ENCODE results near the gene GFOD2. TPM values are rescaled to one million over a fixed set of nuclear protein-coding genes. Genes with fewer than 3 reads are reported as not detected.

The GFOD2 gene
- total and polyA plus RNA-seq, 2 of the 8 experiments (the other 6 are each of a cell fraction or from before 2014, with no cell fraction given) = 21.4 to 33.2 TPM

- TF ChIP-seq TCF12 (IDR thresholded peaks at IDR 0.05; ENCODE audit: low read depth, low read length) = 0 out of 2 replicates have a peak, but pooled peaks have one; percentile 1
- TF ChIP-seq SAP30 (IDR thresholded peaks at IDR 0.05; ENCODE audit: insufficient read depth, insufficient replicate concordance, low read length) = peak; percentile 74
- TF ChIP-seq CEBPB (IDR thresholded peaks at IDR 0.05; ENCODE audit: low read depth, low read length) = no peak
- no peak for TF ChIP-seq SP4 (IDR thresholded peaks at IDR 0.05; ENCODE audit: low read length)
- TF ChIP-seq KDM4A (IDR thresholded peaks at IDR 0.05; ENCODE audit: low read depth, low read length, severe bottlenecking) = no peak
- peak; percentile 73 for TF ChIP-seq CHD2 (IDR thresholded peaks at IDR 0.05; ENCODE audit: low read length)
- no peak for TF ChIP-seq RNF2 (IDR thresholded peaks at IDR 0.05; ENCODE audit: borderline replicate concordance, low read depth, low read length, missing control alignments, poor library complexity, severe bottlenecking)
- no peak; the same call in 1 of the 2 replicates for TF ChIP-seq PHF8 (conservative IDR thresholded peaks at IDR 0.05; ENCODE audit: low read depth, low read length)
- TF ChIP-seq EP300 (IDR thresholded peaks at IDR 0.05; ENCODE audit: borderline replicate concordance in 1 of 2, low read depth in 2 of 2, low read length in 2 of 2) = no peak
- TF ChIP-seq TBP (IDR thresholded peaks at IDR 0.05; ENCODE audit: low read depth, low read length) = peak; percentile 40; the same call in 1 of the 2 replicates
- no peak for TF ChIP-seq ATF3 (IDR thresholded peaks at IDR 0.05; ENCODE audit: insufficient read depth, low read depth, low read length)
- TF ChIP-seq SRF (IDR thresholded peaks at IDR 0.05; ENCODE audit: low read depth, low read length) = no peak
- no peak for TF ChIP-seq YY1 (IDR thresholded peaks at IDR 0.05; ENCODE audit: low read depth, low read length)
These were observed 57.9 kb downstream of the GFOD2 start (continued) for GRCh38 chr16:67661101-67661761.

Data from H1 (cell line).